ENCODE measurements around the gene LGR6. TPM values are rescaled to one million over a fixed set of nuclear protein-coding genes. Genes with fewer than 3 reads are reported as not detected.

The LGR6 gene
- total and polyA plus RNA-seq, 10 of the 15 experiments (the other 5 are each of a cell fraction or from before 2014, with no cell fraction given): not detected

DNA sequence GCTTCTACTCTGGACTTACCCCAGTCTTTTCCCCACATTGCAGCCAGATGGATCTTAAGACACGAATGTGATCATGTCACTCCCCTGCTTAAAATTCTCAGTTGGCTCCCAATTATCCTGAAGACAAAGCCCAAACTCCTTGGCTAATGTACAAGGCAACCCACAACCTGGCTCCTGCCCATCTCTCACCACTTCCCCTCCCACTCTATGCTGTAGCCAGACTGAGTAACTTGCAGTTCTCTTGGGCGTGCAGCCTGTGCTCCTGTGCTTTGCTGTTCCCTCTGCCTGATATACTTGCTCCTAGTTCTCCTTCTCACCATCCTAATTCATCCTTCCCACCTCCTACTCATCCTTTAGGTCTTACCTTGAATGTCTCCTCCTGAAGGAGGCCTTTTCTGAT, 56.2 kb downstream of the LGR6 start:
- CTCF ChIA-PET: no interaction called here
- no peak overlapping the region for H3K27ac ChIP-seq (ENCODE audit: control insufficient read depth, insufficient read depth)

DNA sequence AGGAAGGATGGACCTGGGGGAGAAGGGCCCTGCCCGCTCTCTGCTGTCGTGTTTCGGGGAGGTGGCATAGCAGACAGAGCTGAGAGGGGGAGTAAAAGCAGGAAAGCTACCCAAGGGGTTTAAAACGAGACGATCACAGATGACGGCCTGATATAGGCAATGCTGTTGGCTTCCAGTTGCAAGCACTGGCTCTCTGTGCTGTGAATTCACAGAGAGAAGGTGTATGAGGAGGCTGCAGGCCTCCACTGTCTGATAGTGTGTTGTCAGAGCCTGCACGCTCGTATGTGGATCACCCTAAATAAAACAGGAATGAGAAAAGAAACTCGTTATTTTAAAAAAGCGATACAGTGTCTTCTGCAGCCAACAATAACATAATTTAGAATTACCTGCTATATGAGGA, 57.4 kb downstream of the LGR6 start:
- FAIRE-seq (no peak), ATAC-seq (no peak), DNase-seq (ENCODE audit: low read depth, low spot score) (no peak)
- no peaks in the 10 kb centered on the region for H3K4me1 ChIP-seq (ENCODE audit: control insufficient read depth, insufficient read depth, low read length)
- no peaks in the 10 kb centered on the region for H4K20me1 ChIP-seq (ENCODE audit: control insufficient read depth, insufficient read depth)
- SMC1A ChIA-PET (ENCODE audit: uncharacterized antibody, unreplicated experiment): interaction anchor here (0.7 kb wide), 1 partner anchor 50 kb away, joined by 3 read pairs; no protein-coding TSS in a partner anchor
- POLR2A ChIA-PET: no interaction called here
- no peak overlapping the region for H3K9ac ChIP-seq (ENCODE audit: control insufficient read depth, insufficient read depth, low read length)
- in situ Hi-C loops (cut with MboI): no loop called here
- no peaks in the 10 kb centered on the region for H3K79me2 ChIP-seq (ENCODE audit: control insufficient read depth, insufficient read depth, low read length)
- no peak overlapping the region for H3K4me2 ChIP-seq (ENCODE audit: control insufficient read depth, insufficient read depth)
- H3K9me3 ChIP-seq (replicated peaks; ENCODE audit: control insufficient read depth, insufficient read depth, low read length): no peaks in the 10 kb centered on the region
- TF ChIP-seq ZBED1 (IDR thresholded peaks at IDR 0.05; ENCODE audit: borderline replicate concordance) (no peak), SREBF1 (IDR thresholded peaks at IDR 0.05; ENCODE audit: low read length) (no peak)
- CTCF ChIA-PET: no interaction called here
- BruUV-seq (replicated peaks): no TSS peak
- no peak overlapping the region for H3K27ac ChIP-seq (ENCODE audit: control insufficient read depth, insufficient read depth)
- H3K36me3 ChIP-seq (ENCODE audit: control insufficient read depth in 2 of 2, insufficient read depth in 2 of 2, low read length in 1 of 2): no peaks in the 10 kb centered on the region
- H2AFZ ChIP-seq (ENCODE audit: control insufficient read depth, low read depth, low read length): no peak overlapping the region
- 6% methylated on average over 10 of the region's 10 CpGs for WGBS (ENCODE audit: insufficient coverage, insufficient replicate concordance, low lambda C conversion rate, missing lambda C conversion rate)
- RAD21 ChIA-PET (ENCODE audit: unreplicated experiment): no interaction called here
- H3K27me3 ChIP-seq (replicated peaks in 1 of 2; ENCODE audit: control insufficient read depth in 2 of 2, insufficient read depth in 2 of 2, low read length in 1 of 2): peaks cover 0 to 2% of the 10 kb centered on the region in 2 experiments; a peak in 2 of 4 replicates
- H3K4me3 ChIP-seq: no peak overlapping the region
- intact Hi-C loops (cut with micrococcal nuclease; ENCODE audit: unreplicated experiment): no loop called here

More for the DNA sequence above, 56.2 kb downstream of the LGR6 start:
- TF ChIP-seq, protein P1, sequence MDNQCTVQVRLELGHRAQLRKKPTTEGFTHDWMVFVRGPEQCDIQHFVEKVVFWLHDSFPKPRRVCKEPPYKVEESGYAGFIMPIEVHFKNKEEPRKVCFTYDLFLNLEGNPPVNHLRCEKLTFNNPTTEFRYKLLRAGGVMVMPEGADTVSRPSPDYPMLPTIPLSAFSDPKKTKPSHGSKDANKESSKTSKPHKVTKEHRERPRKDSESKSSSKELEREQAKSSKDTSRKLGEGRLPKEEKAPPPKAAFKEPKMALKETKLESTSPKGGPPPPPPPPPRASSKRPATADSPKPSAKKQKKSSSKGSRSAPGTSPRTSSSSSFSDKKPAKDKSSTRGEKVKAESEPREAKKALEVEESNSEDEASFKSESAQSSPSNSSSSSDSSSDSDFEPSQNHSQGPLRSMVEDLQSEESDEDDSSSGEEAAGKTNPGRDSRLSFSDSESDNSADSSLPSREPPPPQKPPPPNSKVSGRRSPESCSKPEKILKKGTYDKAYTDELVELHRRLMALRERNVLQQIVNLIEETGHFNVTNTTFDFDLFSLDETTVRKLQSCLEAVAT (IDR thresholded peaks at IDR 0.05): no peak
- TF ChIP-seq GABPA (IDR thresholded peaks at IDR 0.05; ENCODE audit: low read depth): no peak
- WGBS (ENCODE audit: insufficient coverage, insufficient replicate concordance, low lambda C conversion rate, missing lambda C conversion rate): 0% methylated on average over 2 of the region's 2 CpGs
- DNase-seq (ENCODE audit: low read depth, low spot score) (no peak), FAIRE-seq (no peak), ATAC-seq (no peak)
- in situ Hi-C loops (cut with MboI) (no loop called here), intact Hi-C loops (cut with micrococcal nuclease; ENCODE audit: unreplicated experiment) (no loop called here)
- no peaks in the 10 kb centered on the region for H3K79me2 ChIP-seq (ENCODE audit: control insufficient read depth, insufficient read depth, low read length)
- peaks cover 0 to 2% of the 10 kb centered on the region in 2 experiments; a peak in 2 of 4 replicates for H3K27me3 ChIP-seq (replicated peaks in 1 of 2; ENCODE audit: control insufficient read depth in 2 of 2, insufficient read depth in 2 of 2, low read length in 1 of 2)
- H4K20me1 ChIP-seq (ENCODE audit: control insufficient read depth, insufficient read depth): no peaks in the 10 kb centered on the region
- no TSS peak for BruUV-seq (replicated peaks)
- no peak overlapping the region for H3K4me3 ChIP-seq
- H3K4me2 ChIP-seq (ENCODE audit: control insufficient read depth, insufficient read depth): no peak overlapping the region
- H3K36me3 ChIP-seq (ENCODE audit: control insufficient read depth in 2 of 2, insufficient read depth in 2 of 2, low read length in 1 of 2): no peaks in the 10 kb centered on the region
- H2AFZ ChIP-seq (ENCODE audit: control insufficient read depth, low read depth, low read length): no peak overlapping the region
- H3K9me3 ChIP-seq (replicated peaks; ENCODE audit: control insufficient read depth, insufficient read depth, low read length): no peaks in the 10 kb centered on the region
- RAD21 ChIA-PET (ENCODE audit: unreplicated experiment): no interaction called here
- POLR2A ChIA-PET: no interaction called here
- H3K9ac ChIP-seq (ENCODE audit: control insufficient read depth, insufficient read depth, low read length): no peak overlapping the region
- SMC1A ChIA-PET (ENCODE audit: uncharacterized antibody, unreplicated experiment): no interaction called here
- H3K4me1 ChIP-seq (ENCODE audit: control insufficient read depth, insufficient read depth, low read length): no peaks in the 10 kb centered on the region
